Right cardiac atrium (tissue), 5 donors: Measurements from ENCODE around the gene ADORA2B. TPM values are rescaled to one million over a fixed set of nuclear protein-coding genes. Genes with fewer than 3 reads are reported as not detected.
"Not testable (repeated sequence)": the region's sequence is repeated elsewhere in the genome, so short reads cannot be mapped to it uniquely, and the experiment has no call there.

Source experiments
- ATAC-seq, 2 donors: fragments of 200-7000 bp; cut with Tn5 transposase; one replicate each; pipeline versions ENCODE4 v1.8.0 to v1.9.1; 2020; ENCODE audit warnings: moderate library complexity in 2 of 2, mild to moderate bottlenecking in 1 of 2
- DNase-seq, 3 donors: peaks; one replicate each; pipeline ENCODE4 v3.0.0-alpha.2; 2020
- H3K27ac ChIP-seq: one replicate; pipeline ENCODE4 v1.5.1; 2013; ENCODE audit warnings: mild to moderate bottlenecking, low read length, control low read depth, moderate library complexity
- H3K27me3 ChIP-seq: one replicate; pipeline ENCODE4 v1.6.1; 2013; ENCODE audit not compliant: control insufficient read depth, insufficient read depth
- H3K4me1 ChIP-seq: one replicate; pipeline ENCODE4 v1.6.1; 2013; ENCODE audit warnings: low read length; ENCODE audit not compliant: control insufficient read depth, insufficient read depth
- H3K4me3 ChIP-seq: one replicate; pipeline ENCODE4 v1.5.1; 2013; ENCODE audit warnings: low read length, control low read depth
- H3K9me3 ChIP-seq: one replicate; pipeline ENCODE4 v1.6.1; 2013; ENCODE audit warnings: low read length; ENCODE audit not compliant: control insufficient read depth
- WGBS: extraction: QIAGEN DNeasy Blood & Tissue Kit; methylation state at CpG from one replicate; pipeline ENCODE4 v1.1.7; 2013; 5-methylcytosine and 5-hydroxymethylcytosine counted together
- intact Hi-C, 4 donors: fragments of 100-400 bp; cut with DNase I; formaldehyde crosslinking; loops; one replicate each; pipeline versions ENCODE4 v1.11.0 to v1.14.0; 2022 to 2023
- polyA plus RNA-seq: library from polyadenylated mRNA; stranded (reverse); fragments of 200-250 nt; gene quantifications from one replicate; pipeline ENCODE4 v1.2.3, GENCODE V29; 2013
- total RNA-seq, 4 donors: library from RNA; stranded (reverse); fragmentation: NEBNext Ultra II Directional; extraction: Animal tissue kit (Norgen Biotek cat#: 25700); gene quantifications; one replicate each; pipeline ENCODE4 v1.2.1, GENCODE V29; 2021
- donor health status: healthy with polysubstance abuse.
- donor health status: DM: no; HTN: yes; CAD: no.
- donor health status: DM: no; HTN: no; CAD: no.
- donor health status: DM: no; HTN: yes; CAD: no; lungs with severe emphysema.
- donor health status: DM: yes; HTN: yes; CAD: no.

Gene ADORA2B
- total and polyA plus RNA-seq, 5 donors: 0.28 to 0.64 (median 0.38) TPM

DNA sequence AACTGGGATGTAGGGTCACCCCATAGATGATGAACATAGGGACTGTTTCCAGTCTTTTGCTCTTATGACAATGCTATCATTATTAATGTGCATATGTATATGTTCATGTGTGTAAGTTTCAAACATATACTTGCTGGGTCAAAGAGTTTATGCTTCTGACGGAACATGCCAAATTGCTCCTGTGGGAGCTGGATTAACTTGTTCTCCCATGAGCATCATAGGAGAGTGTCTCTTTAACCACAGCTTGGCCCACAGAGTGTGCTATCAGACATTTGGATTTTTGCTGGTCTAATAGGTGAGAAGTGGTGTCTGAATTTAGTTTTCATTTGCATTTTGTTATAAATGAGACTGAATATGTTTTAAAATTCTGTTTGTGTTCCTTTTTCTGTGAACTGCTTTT is 22.3 kb upstream of the ADORA2B start:
- no peaks in the 10 kb centered on the region for H3K4me1 ChIP-seq
- H3K27ac ChIP-seq: no peak overlapping the region
- intact Hi-C loops: no loop called here
- WGBS: 71% methylated on average over 1 of the region's 1 CpG
- no peak overlapping the region for H3K4me3 ChIP-seq
- DNase-seq (no peak), ATAC-seq (no peak)
- peaks cover 2% of the 10 kb centered on the region for H3K9me3 ChIP-seq
- no peaks in the 10 kb centered on the region for H3K27me3 ChIP-seq

DNA sequence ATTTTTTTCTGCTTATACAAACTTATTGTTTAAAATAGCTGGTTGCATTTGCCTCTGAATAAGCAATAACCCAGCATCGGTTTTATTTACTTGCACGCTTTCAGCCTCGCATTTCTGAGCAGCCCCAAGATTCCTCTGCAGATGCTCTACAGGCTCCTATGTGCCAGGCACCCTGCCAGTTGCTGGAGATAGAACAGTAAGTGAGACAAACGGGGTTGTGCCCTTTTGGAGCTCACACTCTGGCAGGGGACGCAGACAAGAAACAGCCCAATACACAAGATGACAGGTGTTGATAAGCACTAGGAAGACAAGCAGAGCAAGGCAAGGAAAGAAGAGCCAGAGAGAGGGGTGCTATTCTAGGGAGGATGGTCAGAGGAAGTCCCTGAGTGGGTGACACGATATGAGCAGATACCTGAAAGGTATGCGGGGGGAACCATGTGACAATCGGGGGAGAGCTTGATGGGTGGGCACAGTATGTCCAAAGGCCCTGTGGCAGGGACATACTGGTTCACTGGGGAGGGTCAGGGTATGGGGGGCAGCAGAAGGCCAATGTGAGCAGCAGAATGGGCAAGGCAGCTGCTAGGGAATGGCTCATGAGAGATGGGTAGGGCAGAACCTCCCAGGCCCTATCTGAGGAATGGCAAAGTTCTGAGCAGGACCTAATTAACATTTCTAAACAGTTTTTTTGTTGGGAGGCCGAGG is 18.7 kb upstream of the ADORA2B start:
- ATAC-seq (peak; percentile 21 to 51), DNase-seq (peak in 1 of 3 donors; percentile 59)
- 61% methylated on average over 9 of the region's 9 CpGs for WGBS
- H3K27ac ChIP-seq: no peak overlapping the region
- no peaks in the 10 kb centered on the region for H3K27me3 ChIP-seq
- no peaks in the 10 kb centered on the region for H3K4me1 ChIP-seq
- H3K9me3 ChIP-seq: peaks cover 2% of the 10 kb centered on the region
- intact Hi-C loops: no loop called here
- H3K4me3 ChIP-seq: no peak overlapping the region

DNA sequence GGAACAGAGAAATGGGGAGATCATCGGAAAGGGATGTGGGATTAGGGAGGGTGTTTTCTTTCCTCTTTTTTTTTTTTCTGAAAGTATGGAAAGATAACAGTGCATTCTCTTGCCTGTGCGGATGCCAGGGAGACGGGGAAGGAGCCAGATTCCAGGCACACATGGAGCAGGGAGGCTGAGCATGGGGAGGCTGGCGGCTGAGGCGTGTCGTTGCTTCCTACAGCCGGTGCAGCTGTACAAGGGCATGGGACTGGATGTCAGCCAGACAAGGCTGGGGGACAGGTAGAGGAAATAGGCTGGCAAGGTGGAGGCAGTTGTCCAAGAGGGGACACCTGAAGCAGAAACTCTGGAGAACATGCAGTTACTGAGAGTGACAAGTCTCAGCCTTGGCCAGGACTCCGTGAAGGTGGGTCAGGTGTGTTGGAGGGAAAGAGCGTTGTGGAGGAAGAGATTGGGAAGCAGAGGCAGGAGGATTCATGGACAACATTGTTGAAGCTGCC is 16.6 kb upstream of the ADORA2B start:
- Histone ChIP-seq H3K27ac (no peak overlapping the region), H3K4me3 (no peak overlapping the region), H3K27me3 (no peaks in the 10 kb centered on the region), H3K4me1 (no peaks in the 10 kb centered on the region), H3K9me3 (peaks cover 2% of the 10 kb centered on the region)
- WGBS: 35% methylated on average over 9 of the region's 9 CpGs
- no peak for ATAC-seq
- DNase-seq: no peak
- intact Hi-C loops: no loop called here

DNA sequence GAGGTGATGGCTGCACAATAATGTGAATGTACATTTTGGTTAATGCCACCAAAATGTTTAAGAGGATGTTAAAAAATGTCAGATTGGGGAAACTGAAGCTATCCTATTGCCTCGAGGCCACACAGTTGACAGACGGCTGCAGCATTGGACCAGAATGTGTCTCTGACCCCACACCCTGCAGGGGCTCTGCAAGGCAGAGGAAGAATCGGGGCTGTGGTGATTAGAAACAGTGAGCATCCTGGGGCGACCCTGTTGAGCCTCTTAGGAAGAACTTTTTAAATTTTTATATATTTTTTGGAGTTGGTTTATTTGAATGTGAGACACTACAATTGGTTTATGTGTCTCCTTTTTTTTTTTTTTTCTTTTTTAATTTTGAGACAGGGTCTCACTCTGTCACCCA is 15.0 kb upstream of the ADORA2B start:
- Histone ChIP-seq H3K4me1 (no peaks in the 10 kb centered on the region), H3K4me3 (no peak overlapping the region), H3K27ac (no peak overlapping the region), H3K27me3 (no peaks in the 10 kb centered on the region), H3K9me3 (peaks cover 2% of the 10 kb centered on the region)
- 70% methylated on average over 4 of the region's 4 CpGs for WGBS
- intact Hi-C loops: no loop called here
- no peak for ATAC-seq
- DNase-seq: peak in 1 of 3 donors; percentile 17

DNA sequence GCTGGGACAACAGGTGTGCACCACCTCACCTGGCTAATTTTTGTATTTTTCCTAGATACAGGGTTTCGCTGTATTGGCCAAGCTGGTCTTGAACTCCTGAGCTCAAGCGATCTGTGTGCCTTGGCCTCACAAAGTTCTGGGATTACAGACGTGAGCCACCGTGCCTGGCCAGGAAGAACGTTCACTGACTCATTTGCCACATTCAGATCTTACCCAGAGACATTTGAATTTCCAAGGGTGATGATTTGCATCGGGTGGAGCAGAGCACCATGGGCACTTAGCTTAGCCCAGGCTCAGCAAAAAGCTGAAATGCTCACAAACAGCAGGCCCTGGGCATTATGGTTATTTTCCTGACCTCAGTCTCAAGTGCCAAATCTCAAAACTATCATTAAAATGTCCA is 14.5 kb upstream of the ADORA2B start:
- intact Hi-C loops: no loop called here
- WGBS: 78% methylated on average over 6 of the region's 6 CpGs
- Histone ChIP-seq H3K27ac (no peak overlapping the region), H3K27me3 (no peaks in the 10 kb centered on the region), H3K4me3 (no peak overlapping the region), H3K9me3 (peaks cover 2% of the 10 kb centered on the region), H3K4me1 (no peaks in the 10 kb centered on the region)
- ATAC-seq: no peak
- DNase-seq: peak in 1 of 3 donors; percentile 3

DNA sequence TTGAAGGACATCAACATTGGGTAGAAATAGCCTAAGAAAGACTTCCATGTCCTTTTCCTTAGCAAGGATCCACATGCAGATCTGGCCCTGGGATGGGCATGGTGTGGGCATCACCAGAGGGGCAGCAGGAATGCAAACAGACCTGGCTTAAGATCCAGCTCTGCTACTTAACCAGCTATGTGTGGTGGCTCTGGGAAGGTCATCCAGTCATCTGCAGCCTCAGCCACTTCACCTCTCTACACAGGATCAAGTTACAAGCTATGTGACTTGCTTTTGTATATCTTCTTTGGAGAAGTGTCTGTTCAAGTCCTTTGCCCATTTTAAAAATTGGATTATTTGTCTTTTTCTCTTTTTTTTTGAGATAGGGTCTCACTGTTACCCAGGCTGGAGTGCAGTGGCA is 13.5 kb upstream of the ADORA2B start:
- Histone ChIP-seq H3K27me3 (no peaks in the 10 kb centered on the region), H3K4me3 (no peak overlapping the region), H3K4me1 (no peaks in the 10 kb centered on the region), H3K27ac (no peak overlapping the region), H3K9me3 (no peaks in the 10 kb centered on the region)
- ATAC-seq: no peak
- peak in 1 of 3 donors; percentile 1 for DNase-seq
- intact Hi-C loops: no loop called here

DNA sequence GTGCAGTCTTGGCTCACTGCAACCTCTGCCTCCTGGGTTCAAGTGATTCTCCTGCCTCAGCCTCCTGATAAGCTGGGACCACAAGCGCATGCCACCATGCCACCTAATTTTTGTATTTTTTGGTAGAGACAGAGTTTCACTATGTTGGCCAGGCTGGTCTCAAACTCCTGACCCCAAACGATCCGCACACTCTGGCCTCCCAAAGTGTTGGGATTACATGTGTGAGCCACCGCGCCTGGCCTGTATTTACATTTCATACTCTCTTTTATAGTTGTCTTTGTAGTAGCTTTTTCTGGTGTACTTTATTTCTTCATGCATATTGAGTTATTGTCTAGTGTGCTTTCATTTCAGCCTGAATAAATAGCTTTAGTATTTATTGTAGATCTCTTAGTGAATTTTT is 10.1 kb upstream of the ADORA2B start:
- Histone ChIP-seq H3K27ac (no peak overlapping the region), H3K27me3 (no peaks in the 10 kb centered on the region), H3K9me3 (no peaks in the 10 kb centered on the region), H3K4me1 (no peaks in the 10 kb centered on the region), H3K4me3 (no peak overlapping the region)
- intact Hi-C loops: no loop called here
- DNase-seq: no peak
- no peak for ATAC-seq
- WGBS: 96% methylated on average over 5 of the region's 5 CpGs

DNA sequence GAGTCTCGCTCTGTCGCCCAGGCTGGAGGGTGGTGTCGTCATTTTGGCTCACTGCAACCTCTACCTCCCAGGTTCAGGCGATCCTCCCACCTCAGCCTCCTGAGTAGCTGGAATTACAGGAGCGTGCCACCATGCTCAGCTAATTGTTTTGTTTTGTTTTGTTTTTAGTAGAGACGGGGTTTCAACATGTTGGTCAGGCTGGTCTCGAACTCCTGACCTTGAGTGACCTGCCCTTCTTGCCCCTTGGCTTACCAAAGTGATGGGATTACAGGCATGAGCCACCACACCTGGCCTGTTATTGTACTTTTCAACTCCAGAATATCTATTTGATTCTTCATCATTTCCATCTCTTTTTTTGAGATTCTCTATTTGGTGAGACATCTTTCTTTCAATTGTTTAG is 9.0 kb upstream of the ADORA2B start:
- ATAC-seq (no peak), DNase-seq (no peak)
- intact Hi-C loops: no loop called here
- no peak overlapping the region for H3K4me3 ChIP-seq
- H3K27ac ChIP-seq: no peak overlapping the region
- WGBS: 97% methylated on average over 7 of the region's 7 CpGs
- H3K9me3 ChIP-seq: no peaks in the 10 kb centered on the region
- H3K27me3 ChIP-seq: no peaks in the 10 kb centered on the region
- no peaks in the 10 kb centered on the region for H3K4me1 ChIP-seq

DNA sequence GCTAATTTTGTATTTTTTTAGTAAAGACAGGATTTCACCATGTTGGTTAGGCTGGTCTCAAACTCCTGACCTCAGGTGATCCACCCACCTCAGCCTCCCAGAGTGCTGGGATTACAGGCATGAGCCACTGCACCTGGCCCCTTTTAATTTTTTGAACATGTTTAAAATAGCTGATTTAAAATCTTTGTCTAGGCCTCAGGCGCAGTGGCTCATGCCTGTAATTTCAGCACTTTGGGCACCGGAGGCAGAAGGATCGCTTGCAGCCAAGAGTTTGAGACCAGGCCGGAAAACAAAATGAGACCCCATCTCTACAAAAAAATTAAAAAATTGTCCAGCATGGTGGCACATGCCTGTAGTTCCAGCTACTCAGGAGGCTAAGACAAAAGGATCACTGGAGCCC is 8.4 kb upstream of the ADORA2B start:
- DNase-seq, H3K27ac ChIP-seq, intact Hi-C loops, ATAC-seq, H3K27me3 ChIP-seq, H3K9me3 ChIP-seq, H3K4me1 ChIP-seq, H3K4me3 ChIP-seq: not testable (repeated sequence)
- WGBS: 97% methylated on average over 4 of the region's 4 CpGs

DNA sequence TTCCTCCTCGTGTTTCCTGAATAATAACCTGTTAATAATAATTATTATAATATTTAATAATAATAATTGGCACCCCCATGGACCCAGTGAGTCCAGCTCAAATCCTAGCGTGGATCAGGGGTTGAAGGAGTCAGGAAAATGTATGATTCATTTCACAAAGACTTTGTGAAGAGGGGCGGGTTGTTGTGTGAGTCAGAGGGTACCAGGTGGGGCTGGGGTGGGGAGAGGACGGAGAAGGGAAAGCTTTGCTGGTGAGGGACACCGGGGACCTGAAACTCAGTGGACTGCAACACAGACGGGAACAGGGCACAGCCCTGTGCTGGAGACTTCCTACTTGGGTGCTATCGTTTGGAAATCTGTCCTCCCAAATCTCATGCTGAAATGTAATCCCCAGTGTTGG is 3.1 kb upstream of the ADORA2B start:
- H3K27me3 ChIP-seq: no peaks in the 10 kb centered on the region
- no peak for ATAC-seq
- no peak overlapping the region for H3K27ac ChIP-seq
- no peak for DNase-seq
- no peaks in the 10 kb centered on the region for H3K9me3 ChIP-seq
- intact Hi-C loops: loop anchor here in 2 of 4 donors (10.0 kb wide), 1 partner anchor 53 kb away; the partner anchor contains the start of genes TTC19 (in 2 of the 2) and ZSWIM7 (in 2 of the 2)
- peaks cover 3% of the 10 kb centered on the region for H3K4me1 ChIP-seq
- WGBS: 89% methylated on average over 7 of the region's 7 CpGs
- H3K4me3 ChIP-seq: no peak overlapping the region

DNA sequence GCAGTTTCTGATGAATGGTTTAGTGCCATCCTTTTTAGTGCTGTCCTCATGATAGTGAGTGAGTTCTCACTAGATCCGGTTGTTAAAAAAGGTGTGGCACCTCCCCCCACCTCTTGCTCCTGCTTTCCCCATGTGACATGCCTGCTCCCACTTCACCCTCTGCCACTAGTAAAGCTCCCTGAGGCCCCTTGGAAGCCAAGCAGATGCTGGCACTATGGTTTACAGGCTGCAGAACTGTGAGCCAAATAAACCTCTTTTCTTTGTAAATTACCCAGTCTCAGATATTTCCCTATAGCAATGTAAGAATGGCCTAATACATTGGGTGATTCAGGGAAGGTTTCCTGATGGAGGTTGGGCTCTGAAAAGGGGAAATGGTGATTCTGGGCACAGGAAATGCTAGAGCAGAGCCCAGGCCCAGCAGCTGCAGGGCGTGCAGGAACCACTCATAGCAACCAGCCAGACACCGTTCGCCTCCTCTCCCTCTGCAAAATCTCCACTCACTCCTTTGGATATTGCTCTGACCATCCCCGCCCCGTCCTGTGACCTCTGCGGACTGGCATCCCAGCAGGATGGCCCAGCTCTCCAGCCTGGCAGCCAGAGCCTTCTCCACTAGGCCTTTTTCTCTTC is 2.6 kb upstream of the ADORA2B start:
- no peaks in the 10 kb centered on the region for H3K9me3 ChIP-seq
- H3K4me1 ChIP-seq: peaks cover 3% of the 10 kb centered on the region
- 92% methylated on average over 7 of the region's 7 CpGs for WGBS
- H3K27me3 ChIP-seq: no peaks in the 10 kb centered on the region
- no peak overlapping the region for H3K4me3 ChIP-seq
- H3K27ac ChIP-seq: no peak overlapping the region
- ATAC-seq: no peak
- intact Hi-C loops: loop anchor here in 2 of 4 donors (10.0 kb wide), 1 partner anchor 52 kb away; the partner anchor contains the start of genes TTC19 (in 2 of the 2) and ZSWIM7 (in 2 of the 2)
- DNase-seq: peak in 2 of 3 donors; percentile 25 to 71
